HG03432 (cell line): ENCODE measurements around the gene SERPINA12.

Experiments used
- ATAC-seq: cut with Tn5 transposase; IDR thresholded peaks from one replicate; pipeline ENCODE4 v1.9.1; 2021; ENCODE audit warnings: mild to moderate bottlenecking, moderate library complexity; ENCODE audit not compliant: unreplicated experiment

SERPINA12 gene, protein sequence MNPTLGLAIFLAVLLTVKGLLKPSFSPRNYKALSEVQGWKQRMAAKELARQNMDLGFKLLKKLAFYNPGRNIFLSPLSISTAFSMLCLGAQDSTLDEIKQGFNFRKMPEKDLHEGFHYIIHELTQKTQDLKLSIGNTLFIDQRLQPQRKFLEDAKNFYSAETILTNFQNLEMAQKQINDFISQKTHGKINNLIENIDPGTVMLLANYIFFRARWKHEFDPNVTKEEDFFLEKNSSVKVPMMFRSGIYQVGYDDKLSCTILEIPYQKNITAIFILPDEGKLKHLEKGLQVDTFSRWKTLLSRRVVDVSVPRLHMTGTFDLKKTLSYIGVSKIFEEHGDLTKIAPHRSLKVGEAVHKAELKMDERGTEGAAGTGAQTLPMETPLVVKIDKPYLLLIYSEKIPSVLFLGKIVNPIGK

GRCh38 chr14:94509356-94509755, at the start of gene SERPINA12:
Gene SERPINA12 (minus strand): TSS chr14:94509469. CDS start chr14:94498397, 11,072 bp downstream.
- no peak for ATAC-seq

DNA sequence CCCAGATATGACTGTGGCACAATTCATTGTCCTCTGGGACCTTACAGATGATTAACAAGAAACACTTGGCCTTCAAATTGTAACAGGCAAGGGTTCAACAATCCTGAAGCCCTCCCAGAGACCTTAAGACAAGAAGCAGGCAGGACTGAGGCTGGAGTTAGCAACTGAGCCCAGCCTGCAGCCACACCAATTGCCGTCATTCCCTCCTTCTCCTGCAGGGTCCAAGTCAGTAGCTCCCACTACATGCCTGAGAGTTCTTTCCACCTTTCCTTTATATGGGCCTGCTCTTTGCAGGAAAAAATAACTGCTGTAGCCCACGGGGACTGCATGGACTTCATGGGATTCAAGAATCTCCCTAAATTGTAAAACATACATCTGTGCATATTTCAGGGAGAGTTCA, 49.6 kb upstream of the SERPINA12 start:
- no peak for ATAC-seq

DNA sequence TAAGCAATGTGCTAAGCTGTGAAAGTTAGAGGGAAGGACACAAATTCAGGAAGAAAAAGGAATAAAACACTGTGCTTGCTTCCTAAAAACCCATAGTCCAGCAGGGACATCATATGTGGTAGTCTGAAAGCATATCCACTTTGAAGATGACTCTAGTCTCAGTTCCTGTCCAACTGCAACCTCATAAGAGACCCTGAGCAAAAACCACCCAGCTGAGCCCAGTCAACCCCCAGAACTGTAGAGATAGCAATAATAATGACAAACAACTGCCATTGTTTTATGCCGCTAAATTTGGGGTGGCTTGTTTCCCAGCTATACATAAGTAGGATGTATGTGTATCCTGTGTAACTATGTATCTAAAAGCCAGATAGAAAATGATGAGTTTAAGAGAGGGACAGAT, 48.1 kb upstream of the SERPINA12 start:
- ATAC-seq = no peak

GRCh38 chr14:94555991-94556390, 46.7 kb upstream of the SERPINA12 start:
- no peak for ATAC-seq

GRCh38 chr14:94550041-94550440, 40.8 kb upstream of the SERPINA12 start:
- ATAC-seq = no peak

GRCh38 chr14:94548999-94549985, 40.0 kb upstream of the SERPINA12 start:
- peak; percentile 57 for ATAC-seq

DNA sequence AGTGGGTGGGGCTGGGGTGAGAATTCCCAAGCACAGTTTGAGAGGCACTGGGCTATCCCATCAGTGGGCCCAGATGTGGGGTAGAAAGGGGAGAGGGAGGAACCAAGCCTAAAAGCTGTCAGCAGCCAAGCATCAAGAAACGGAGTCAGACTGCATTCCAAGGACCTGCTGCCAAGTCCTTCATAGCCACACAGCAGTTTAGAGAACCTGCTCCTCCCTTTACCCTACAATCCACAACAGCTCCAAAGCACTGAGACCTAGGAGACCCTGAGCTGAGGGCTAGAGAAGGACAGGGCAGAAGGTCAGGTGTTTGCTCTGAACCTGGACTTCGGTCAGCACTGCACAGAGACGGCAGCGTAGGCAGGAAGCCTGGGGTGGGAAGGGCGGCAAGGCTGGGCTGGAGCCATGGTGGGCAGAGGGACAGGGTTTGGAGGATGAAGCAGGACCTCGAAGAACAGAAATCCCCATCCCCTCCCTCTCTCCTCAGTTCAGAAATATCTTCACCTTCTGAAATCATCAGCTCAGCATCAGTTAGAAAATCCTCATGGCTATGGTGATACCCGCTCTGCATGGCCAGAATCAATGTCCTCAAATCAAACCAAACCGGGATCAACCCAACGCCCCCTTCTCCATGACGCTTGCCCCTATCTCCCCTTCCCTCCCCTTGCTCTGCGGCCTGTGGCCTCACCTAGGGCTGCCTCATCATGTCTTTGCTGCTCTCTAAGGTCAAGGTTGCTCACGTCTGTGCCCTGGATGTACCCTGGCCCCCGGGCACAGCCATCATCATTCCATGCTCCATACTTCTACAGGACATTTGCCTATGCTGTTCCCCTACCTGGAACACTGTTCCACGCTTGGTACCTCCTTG, 39.1 kb upstream of the SERPINA12 start:
- no peak for ATAC-seq

DNA sequence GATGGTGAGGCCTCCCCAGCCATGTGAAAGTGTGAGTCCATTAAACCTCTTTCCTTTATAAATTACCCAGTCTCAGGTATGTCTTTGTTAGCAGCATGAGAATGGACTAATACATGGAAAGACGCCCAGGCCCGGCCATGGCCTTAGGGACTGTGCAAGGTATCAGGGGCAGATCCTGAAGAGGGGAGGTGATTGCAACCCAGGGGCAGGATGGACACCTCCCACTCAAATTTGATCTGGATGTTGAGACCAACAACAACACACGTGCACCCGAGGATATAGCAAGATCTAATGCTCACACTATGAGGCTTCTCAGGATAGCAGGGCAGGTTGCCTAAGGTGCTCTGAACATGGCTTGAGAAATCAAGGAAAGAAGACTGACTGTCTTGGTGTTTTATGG, 38.5 kb upstream of the SERPINA12 start:
- no peak for ATAC-seq

GRCh38 chr14:94547151-94547680, 37.9 kb upstream of the SERPINA12 start:
- ATAC-seq = no peak

GRCh38 chr14:94545131-94545841, 36.0 kb upstream of the SERPINA12 start:
- no peak for ATAC-seq

GRCh38 chr14:94544726-94545125, 35.5 kb upstream of the SERPINA12 start:
- ATAC-seq = no peak

- no peak for ATAC-seq
These were observed 34.3 kb upstream of the SERPINA12 start for GRCh38 chr14:94543449-94544124.

- ATAC-seq = no peak
These were observed 33.7 kb upstream of the SERPINA12 start for GRCh38 chr14:94542811-94543440.

DNA sequence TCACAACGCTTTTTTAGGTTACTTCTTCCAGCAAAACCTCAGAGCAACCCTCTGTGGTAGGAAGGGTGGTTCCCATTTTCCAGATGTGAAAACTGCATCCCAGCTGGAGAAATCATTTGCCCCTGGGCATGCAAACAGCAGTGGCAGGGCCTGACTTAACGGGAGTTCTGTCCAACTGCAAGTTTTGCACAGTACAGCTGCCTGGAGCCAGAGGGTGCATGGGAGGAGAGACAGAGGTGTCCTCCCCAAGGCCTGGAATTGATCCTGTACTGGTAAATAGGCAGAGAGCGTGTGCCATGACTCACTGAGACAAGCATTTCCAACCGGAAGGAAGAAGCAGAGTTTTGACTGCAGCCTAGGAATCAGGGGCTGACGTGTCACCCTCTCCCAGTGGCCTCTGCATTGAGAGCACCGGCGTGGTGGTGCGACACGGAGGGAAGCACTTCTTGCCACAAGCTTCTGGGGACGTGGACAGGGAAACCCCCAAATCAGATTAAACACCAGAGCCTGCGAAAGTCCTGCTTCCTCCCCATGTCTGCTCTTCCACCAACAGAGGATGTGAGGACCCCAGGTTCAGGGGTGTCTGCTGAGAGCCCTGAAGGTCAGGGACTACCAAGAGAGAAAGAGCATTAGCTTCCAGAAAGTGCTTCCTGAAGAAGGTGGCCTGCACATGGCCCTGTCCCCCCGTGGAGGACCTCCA, 33.0 kb upstream of the SERPINA12 start:
- ATAC-seq = no peak

- ATAC-seq = no peak
These were observed 32.1 kb upstream of the SERPINA12 start for GRCh38 chr14:94541234-94541975.

DNA sequence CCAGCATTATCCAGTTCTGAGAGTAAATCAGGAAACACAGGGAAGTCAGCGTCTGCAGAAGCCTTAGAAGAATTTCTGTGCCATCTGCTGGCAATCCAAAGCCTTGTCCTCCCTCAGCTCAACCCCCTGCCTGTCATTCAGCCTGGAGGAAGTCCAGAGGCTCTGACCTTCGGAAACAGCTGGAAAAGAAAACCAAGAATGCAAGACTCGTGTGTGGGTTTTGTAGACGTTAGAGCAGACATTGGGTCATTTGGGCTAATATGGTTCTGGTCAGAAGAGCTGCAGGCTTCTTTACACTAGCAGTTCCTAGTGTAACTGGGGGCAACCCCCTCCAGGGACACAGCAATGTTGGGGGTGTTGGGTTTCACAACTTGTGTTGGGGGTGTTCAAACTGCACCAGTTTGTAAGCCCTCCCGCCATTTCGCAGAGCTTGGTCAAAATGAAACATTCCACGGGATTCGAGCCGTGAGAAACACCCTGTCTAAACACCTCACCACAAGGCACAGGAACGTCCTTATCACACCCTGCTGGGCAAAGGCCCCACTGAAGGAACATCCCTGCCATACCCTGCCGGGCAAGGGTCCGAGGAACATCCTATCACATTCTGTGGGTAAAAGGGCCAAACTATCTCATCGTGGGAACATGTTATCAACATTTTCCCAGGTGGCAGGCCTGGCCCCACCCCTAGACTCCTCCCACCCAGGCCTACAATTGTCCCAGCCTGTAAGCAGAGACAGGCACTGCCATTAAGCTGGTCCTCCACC, 30.9 kb upstream of the SERPINA12 start:
- no peak for ATAC-seq

- ATAC-seq = no peak
These were observed 29.9 kb upstream of the SERPINA12 start for GRCh38 chr14:94539181-94539580.
